Uterus (tissue), 2 donors: ENCODE data around the gene HERPUD2.

Experiments used
- CTCF ChIP-seq, 4 experiments: fragments of 200-600 bp in 2 of 4; fragments of 450-650 bp in 2 of 4; sonication (generic) in 2 of 4; IDR thresholded peaks; one replicate each; pipeline ENCODE4 v1.5.1; 2016 to 2019; ENCODE audit warnings: antibody characterized with exemption in 4 of 4, mild to moderate bottlenecking in 2 of 4, moderate library complexity in 1 of 4
- POLR2A ChIP-seq, 2 donors: fragments of 450-650 bp; IDR thresholded peaks; one replicate each; pipeline ENCODE4 v1.6.1; 2016; ENCODE audit warnings: antibody characterized with exemption in 2 of 2, mild to moderate bottlenecking in 1 of 2, moderate library complexity in 1 of 2

GRCh38 chr7:35676211-35676610 lies 18.7 kb downstream of the HERPUD2 start:
- no peak for TF ChIP-seq POLR2A (IDR thresholded peaks at IDR 0.05)
- no peak for TF ChIP-seq CTCF (IDR thresholded peaks at IDR 0.05)
